IMR-90 (cell line): ENCODE results near the gene FOXL2NB. TPM values are rescaled to one million over a fixed set of nuclear protein-coding genes. Genes with fewer than 3 reads are reported as not detected.

Experiments used
- ATAC-seq: fragments of 200-7000 bp; cut with Tn5 transposase; 2 replicates; pipeline ENCODE4 v1.9.1; 2020; ENCODE audit warnings: low read depth, mild to moderate bottlenecking, moderate library complexity
- BruUV-seq: library from RNA; stranded (reverse); fragments of 400-500 nt; replicated peaks from 2 replicates; lab custom pipeline; 2021; lab: Mats Ljungman, UMichigan
- CTCF ChIA-PET: fragments of 300-600 bp; formaldehyde crosslinking; extraction: SDS; loops from one replicate; lab custom pipeline; 2021; ENCODE audit warnings: antibody characterized with exemption; lab: Yijun Ruan, JAX
- POLR2A ChIA-PET: fragments of 300-600 bp; sonication (Branson Sonifier 250); formaldehyde crosslinking; loops from one replicate; lab custom pipeline; 2022; ENCODE audit warnings: antibody characterized with exemption; ENCODE audit not compliant: unreplicated experiment; lab: Charles Lee
- DNase-seq: peaks from one replicate; pipeline ENCODE4 v3.0.0; 2013
- H2AFZ ChIP-seq: replicated peaks from 2 replicates; pipeline ENCODE3; 2013; ENCODE audit warnings: low read length, mild to moderate bottlenecking; ENCODE audit not compliant: poor library complexity
- H2AK5ac ChIP-seq: 2 replicates; pipeline ENCODE4 v1.6.1; 2013; ENCODE audit warnings: low read depth, low read length, inconsistent platforms
- H2AK9ac ChIP-seq: replicated peaks from 2 replicates; pipeline ENCODE3; 2013; ENCODE audit warnings: mild to moderate bottlenecking, low read depth, low read length, moderate library complexity; ENCODE audit not compliant: poor library complexity
- H2BK120ac ChIP-seq: 2 replicates; pipeline ENCODE4 v1.6.1; 2013; ENCODE audit warnings: low read depth, low read length, inconsistent platforms
- H2BK15ac ChIP-seq: 3 replicates; pipeline ENCODE4 v1.6.1; 2013; ENCODE audit warnings: low read depth, low read length, inconsistent platforms
- H2BK20ac ChIP-seq: 2 replicates; pipeline ENCODE4 v1.6.1; 2013; ENCODE audit warnings: low read depth, mild to moderate bottlenecking, inconsistent platforms, low read length, moderate library complexity
- H2BK5ac ChIP-seq: 2 replicates; pipeline ENCODE4 v1.6.1; 2013; ENCODE audit warnings: mild to moderate bottlenecking, low read depth, low read length, inconsistent platforms; ENCODE audit not compliant: poor library complexity, severe bottlenecking
- H3K14ac ChIP-seq: replicated peaks from 2 replicates; pipeline ENCODE4 v1.6.1; 2013; ENCODE audit warnings: low read depth, low read length, inconsistent platforms
- H3K18ac ChIP-seq: 2 replicates; pipeline ENCODE4 v1.6.1; 2013; ENCODE audit warnings: low read depth, low read length, control low read depth
- H3K23ac ChIP-seq: 2 replicates; pipeline ENCODE4 v1.6.1; 2013; ENCODE audit warnings: low read depth, low read length, inconsistent platforms
- H3K27ac ChIP-seq: 2 replicates; pipeline ENCODE4 v1.5.1; 2013; ENCODE audit warnings: mild to moderate bottlenecking, control low read depth, low read length; ENCODE audit not compliant: insufficient read depth
- H3K27me3 ChIP-seq: 2 replicates; pipeline ENCODE4 v1.6.1; 2013; ENCODE audit warnings: low read length; ENCODE audit not compliant: control insufficient read depth, insufficient read depth
- H3K36me3 ChIP-seq: 2 replicates; pipeline ENCODE4 v1.6.1; 2013; ENCODE audit warnings: low read length, mixed read lengths; ENCODE audit not compliant: control insufficient read depth, insufficient read depth
- H3K4ac ChIP-seq: 2 replicates; pipeline ENCODE4 v1.6.1; 2013; ENCODE audit warnings: low read depth, low read length, inconsistent platforms
- H3K4me1 ChIP-seq: 2 replicates; pipeline ENCODE4 v1.6.1; 2013; ENCODE audit warnings: low read length, mixed read lengths; ENCODE audit not compliant: control insufficient read depth, insufficient read depth
- H3K4me2 ChIP-seq: 2 replicates; pipeline ENCODE4 v1.6.1; 2013; ENCODE audit warnings: low read depth, mild to moderate bottlenecking, control low read depth, low read length, moderate library complexity
- H3K4me3 ChIP-seq: 2 replicates; pipeline ENCODE4 v1.5.1; 2013; ENCODE audit warnings: low read depth, mild to moderate bottlenecking, control low read depth, low read length, moderate library complexity; ENCODE audit not compliant: insufficient read depth
- H3K56ac ChIP-seq: 2 replicates; pipeline ENCODE4 v1.6.1; 2013; ENCODE audit warnings: low read length, inconsistent platforms; ENCODE audit not compliant: insufficient read depth; ENCODE audit errors: extremely low read depth
- H3K79me1 ChIP-seq, 2 experiments: 2 replicates each; pipeline ENCODE4 v1.6.1; 2013; ENCODE audit warnings: low read length in 2 of 2, inconsistent platforms in 1 of 2, low read depth in 1 of 2
- H3K9ac ChIP-seq: 2 replicates; pipeline ENCODE4 v1.6.1; 2013; ENCODE audit warnings: low read depth, low read length, control low read depth
- H3K9me1 ChIP-seq: 2 replicates; pipeline ENCODE4 v1.6.1; 2013; ENCODE audit warnings: low read length, inconsistent platforms; ENCODE audit not compliant: insufficient read depth
- H3K9me3 ChIP-seq: 2 replicates; pipeline ENCODE4 v1.6.1; 2013; ENCODE audit warnings: low read length; ENCODE audit not compliant: control insufficient read depth, insufficient read depth
- H4K20me1 ChIP-seq: 2 replicates; pipeline ENCODE4 v1.6.1; 2013; ENCODE audit warnings: low read length, inconsistent platforms; ENCODE audit not compliant: insufficient read depth
- H4K5ac ChIP-seq: 2 replicates; pipeline ENCODE4 v1.6.1; 2013; ENCODE audit warnings: mild to moderate bottlenecking, low read depth, low read length, control low read depth
- H4K8ac ChIP-seq, 2 experiments: 2 replicates each; pipeline ENCODE4 v1.6.1; 2013; ENCODE audit warnings: low read depth in 2 of 2, low read length in 2 of 2, control low read depth in 1 of 2, inconsistent platforms in 1 of 2
- H4K91ac ChIP-seq: 2 replicates; pipeline ENCODE4 v1.6.1; 2013; ENCODE audit warnings: low read depth, low read length, inconsistent platforms; ENCODE audit not compliant: insufficient read depth
- BHLHE40 ChIP-seq: fragments of 150-350 bp; IDR thresholded peaks from 2 replicates; pipeline ENCODE4 v1.6.1; 2016; ENCODE audit warnings: mild to moderate bottlenecking, low read depth, low read length
- CHD1 ChIP-seq: IDR thresholded peaks from 2 replicates; pipeline ENCODE4 v1.6.1; 2012; ENCODE audit warnings: low read depth, low read length, improper control_type of control experiment
- ELK1 ChIP-seq: fragments of 150-350 bp; IDR thresholded peaks from 2 replicates; pipeline ENCODE4 v1.6.1; 2016; ENCODE audit warnings: low read depth, mild to moderate bottlenecking, low read length, moderate library complexity, borderline replicate concordance
- FOS ChIP-seq: fragments of 150-350 bp; IDR thresholded peaks from 2 replicates; pipeline ENCODE4 v1.6.1; 2016; ENCODE audit warnings: low read depth, low read length
- MAFK ChIP-seq: IDR thresholded peaks from 2 replicates; pipeline ENCODE4 v1.6.1; 2012; ENCODE audit warnings: low read depth, low read length, improper control_type of control experiment
- MAZ ChIP-seq: IDR thresholded peaks from 2 replicates; pipeline ENCODE4 v1.6.1; 2012; ENCODE audit warnings: low read depth, mild to moderate bottlenecking, low read length, improper control_type of control experiment, moderate library complexity, borderline replicate concordance
- MXI1 ChIP-seq: IDR thresholded peaks from 2 replicates; pipeline ENCODE4 v1.6.1; 2012; ENCODE audit warnings: low read depth, mild to moderate bottlenecking, low read length, moderate library complexity, borderline replicate concordance
- NFE2L2 ChIP-seq: fragments of 150-350 bp; IDR thresholded peaks from 2 replicates; pipeline ENCODE4 v1.6.1; 2016; ENCODE audit warnings: low read depth, mild to moderate bottlenecking, low read length
- POLR2A ChIP-seq: IDR thresholded peaks from 2 replicates; pipeline ENCODE4 v1.6.1; 2012; ENCODE audit warnings: mild to moderate bottlenecking, low read depth, low read length
- RAD21 ChIP-seq: IDR thresholded peaks from 2 replicates; pipeline ENCODE4 v1.6.1; 2012; ENCODE audit warnings: low read length, improper control_type of control experiment
- RCOR1 ChIP-seq: IDR thresholded peaks from 2 replicates; pipeline ENCODE4 v1.6.1; 2012; ENCODE audit warnings: mild to moderate bottlenecking, low read length, improper control_type of control experiment; ENCODE audit not compliant: insufficient replicate concordance
- RFX5 ChIP-seq: IDR thresholded peaks from 2 replicates; pipeline ENCODE4 v1.8.0; 2012; ENCODE audit warnings: low read depth, mild to moderate bottlenecking, low read length, moderate library complexity
- SMC3 ChIP-seq: fragments of 150-350 bp; IDR thresholded peaks from 2 replicates; pipeline ENCODE4 v1.6.1; 2016; ENCODE audit warnings: low read depth, mild to moderate bottlenecking, antibody characterized with exemption, low read length, moderate library complexity
- dilution Hi-C: fragments of 300-500 bp; cut with HindIII; formaldehyde crosslinking; loops from one replicate; pipeline ENCODE4 v1.14.3; 2018; ENCODE audit warnings: low sequenced_read_pairs; ENCODE audit not compliant: unreplicated experiment
- in situ Hi-C: fragments of 300-500 bp; cut with MboI; formaldehyde crosslinking; loops from 3 replicates; pipeline ENCODE4 v1.14.3; 2019; ENCODE audit warnings: low sequenced_read_pairs, inconsistent platforms, mixed read lengths
- intact Hi-C: fragments of 100-400 bp; cut with micrococcal nuclease; formaldehyde crosslinking; loops from 2 replicates; pipeline ENCODE4 v1.10.0; 2022
- polyA plus RNA-seq, 3 experiments: library from polyadenylated mRNA; depleted of rRNA; stranded (reverse); fragments of >200 nt; gene quantifications; 2 replicates each; pipeline ENCODE4 v1.2.3, GENCODE V29; 2012; ENCODE audit warnings: low replicate concordance in 1 of 3
- total RNA-seq: library from RNA; depleted of rRNA; stranded (reverse); fragments of >200 nt; gene quantifications from 2 replicates; pipeline ENCODE4 v1.2.3, GENCODE V29; 2012
- TF ChIP-seq, protein P1 (sequence below): conservative IDR thresholded peaks from 2 replicates; pipeline ENCODE4 v1.5.1; 2012; ENCODE audit warnings: mild to moderate bottlenecking, low read depth, low read length, improper control_type of control experiment

FOXL2NB gene
- total and polyA plus RNA-seq, 2 of the 4 experiments (the other 2 are of a cell fraction) = under 0.01 to 0.05 TPM

DNA sequence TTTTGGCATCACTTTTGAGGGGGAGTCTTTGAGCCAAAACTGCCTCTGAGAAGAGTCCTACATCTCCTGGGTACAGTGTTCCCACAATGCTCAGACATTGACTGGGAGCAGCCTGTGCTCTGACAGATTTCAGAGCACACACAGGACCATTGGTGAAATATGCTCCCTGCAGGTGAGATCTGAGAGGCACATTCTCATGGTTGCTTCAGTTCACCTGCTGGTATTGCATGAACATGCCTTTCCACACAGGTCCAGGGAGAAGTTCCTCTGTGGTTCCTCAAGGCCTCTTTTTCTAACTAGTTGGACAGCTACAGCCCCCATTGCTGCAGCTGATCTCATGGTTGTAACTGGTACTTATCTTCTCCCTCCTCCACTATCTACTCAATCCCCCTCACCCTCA lies 37.1 kb upstream of the FOXL2NB start:
- no peak overlapping the region for H3K14ac ChIP-seq
- no peak overlapping the region for H2AK9ac ChIP-seq
- POLR2A ChIA-PET = no interaction called here
- peaks cover 0 to 3% of the 10 kb centered on the region in 2 experiments; a peak in 1 of 4 replicates for H3K79me1 ChIP-seq
- no peak overlapping the region for H3K23ac ChIP-seq
- H3K4me3 ChIP-seq = no peak overlapping the region
- CTCF ChIA-PET = interaction anchor here (1.0 kb wide), 2 partner anchors 43 to 316 kb away, joined by 3 read pairs; partner anchors contain the start of gene CEP70
- H4K5ac ChIP-seq = no peak overlapping the region
- H3K4me1 ChIP-seq = peaks cover 1% of the 10 kb centered on the region; the same call in 1 of the 2 replicates
- no peak overlapping the region for H4K8ac ChIP-seq
- no peak overlapping the region for H3K4me2 ChIP-seq
- H4K20me1 ChIP-seq = no peaks in the 10 kb centered on the region
- no peak overlapping the region for H2BK20ac ChIP-seq
- H3K4ac ChIP-seq = no peak overlapping the region
- in situ Hi-C loops = no loop called here
- no peaks in the 10 kb centered on the region for H3K9me3 ChIP-seq
- H2BK5ac ChIP-seq = no peak overlapping the region
- dilution Hi-C loops = no loop called here
- intact Hi-C loops = no loop called here
- no peak overlapping the region for H2BK15ac ChIP-seq
- no peak overlapping the region for H2AFZ ChIP-seq
- H3K9me1 ChIP-seq = peaks cover 4% of the 10 kb centered on the region
- no peak overlapping the region for H3K27ac ChIP-seq
- TF ChIP-seq MXI1 (no peak), MAFK (no peak), RCOR1 (no peak), FOS (no peak), CHD1 (no peak), SMC3 (no peak), NFE2L2 (no peak), RFX5 (no peak), POLR2A (no peak), MAZ (no peak), ELK1 (no peak), RAD21 (no peak), BHLHE40 (no peak)
- TF ChIP-seq, protein P1, sequence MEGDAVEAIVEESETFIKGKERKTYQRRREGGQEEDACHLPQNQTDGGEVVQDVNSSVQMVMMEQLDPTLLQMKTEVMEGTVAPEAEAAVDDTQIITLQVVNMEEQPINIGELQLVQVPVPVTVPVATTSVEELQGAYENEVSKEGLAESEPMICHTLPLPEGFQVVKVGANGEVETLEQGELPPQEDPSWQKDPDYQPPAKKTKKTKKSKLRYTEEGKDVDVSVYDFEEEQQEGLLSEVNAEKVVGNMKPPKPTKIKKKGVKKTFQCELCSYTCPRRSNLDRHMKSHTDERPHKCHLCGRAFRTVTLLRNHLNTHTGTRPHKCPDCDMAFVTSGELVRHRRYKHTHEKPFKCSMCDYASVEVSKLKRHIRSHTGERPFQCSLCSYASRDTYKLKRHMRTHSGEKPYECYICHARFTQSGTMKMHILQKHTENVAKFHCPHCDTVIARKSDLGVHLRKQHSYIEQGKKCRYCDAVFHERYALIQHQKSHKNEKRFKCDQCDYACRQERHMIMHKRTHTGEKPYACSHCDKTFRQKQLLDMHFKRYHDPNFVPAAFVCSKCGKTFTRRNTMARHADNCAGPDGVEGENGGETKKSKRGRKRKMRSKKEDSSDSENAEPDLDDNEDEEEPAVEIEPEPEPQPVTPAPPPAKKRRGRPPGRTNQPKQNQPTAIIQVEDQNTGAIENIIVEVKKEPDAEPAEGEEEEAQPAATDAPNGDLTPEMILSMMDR = no peak
- no peak for ATAC-seq
- H3K9ac ChIP-seq = no peak overlapping the region
- no peak overlapping the region for H2AK5ac ChIP-seq
- no peak overlapping the region for H3K18ac ChIP-seq
- no peak for DNase-seq
- H2BK120ac ChIP-seq = no peak overlapping the region
- no peak overlapping the region for H3K56ac ChIP-seq
- no TSS peak for BruUV-seq
- H3K27me3 ChIP-seq = no peaks in the 10 kb centered on the region; the same call in 1 of the 2 replicates
- no peak overlapping the region for H4K91ac ChIP-seq
- no peaks in the 10 kb centered on the region for H3K36me3 ChIP-seq
